Measurements from ENCODE around the gene BMF. TPM values are rescaled to one million over a fixed set of nuclear protein-coding genes. Genes with fewer than 3 reads are reported as not detected.

The BMF gene
- total and polyA plus RNA-seq, 2 donors (not counting 3 experiments of a cell fraction or from before 2014, with no cell fraction given), result 8.6 to 9.8 TPM

- Histone ChIP-seq H3K36me3 (ENCODE audit: control insufficient read depth in 2 of 2, extremely low read depth in 1 of 2, insufficient read depth in 2 of 2, low read length in 2 of 2) (no peaks in the 10 kb centered on the region), H3K4me1 (ENCODE audit: control insufficient read depth, extremely low read depth, insufficient read depth, low read length) (no peaks in the 10 kb centered on the region), H3K4me2 (ENCODE audit: insufficient read depth, low read length) (no peak overlapping the region), H3K27ac (ENCODE audit: insufficient read depth, low read depth, low read length) (no peak overlapping the region), H3K79me2 (ENCODE audit: control insufficient read depth, insufficient read depth, low read length) (no peaks in the 10 kb centered on the region), H3K9me3 (replicated peaks; ENCODE audit: control insufficient read depth, insufficient read depth, low read length) (no peaks in the 10 kb centered on the region), H3K27me3 (ENCODE audit: control insufficient read depth in 2 of 2, insufficient read depth in 2 of 2, low read length in 2 of 2) (peaks cover 7 to 9% of the 10 kb centered on the region in 2 experiments), H2AFZ (ENCODE audit: low read depth, low read length) (no peak overlapping the region), H3K9ac (replicated peaks; ENCODE audit: extremely low read depth, insufficient read depth, low read length) (no peak overlapping the region), H3K4me3 (replicated peaks in 1 of 3; ENCODE audit: insufficient read depth in 1 of 3, low read depth in 1 of 3, low read length in 3 of 3) (no peak overlapping the region), H3K9me1 (replicated peaks; ENCODE audit: control insufficient read depth, extremely low read depth, insufficient read depth, low read length) (no peaks in the 10 kb centered on the region), H4K20me1 (replicated peaks; ENCODE audit: control insufficient read depth, extremely low read depth, insufficient read depth, low read length) (no peaks in the 10 kb centered on the region)
- intact Hi-C loops (cut with micrococcal nuclease), result no loop called here
- TF ChIP-seq FOS (IDR thresholded peaks at IDR 0.05; ENCODE audit: borderline replicate concordance, insufficient read depth, low read length) (no peak), POLR2A (IDR thresholded peaks at IDR 0.05; ENCODE audit: low read depth, low read length) (no peak), EZH2 (IDR thresholded peaks at IDR 0.05; ENCODE audit: borderline replicate concordance, low read depth, low read length, severe bottlenecking) (no peak), MAX (IDR thresholded peaks at IDR 0.05; ENCODE audit: insufficient read depth, insufficient read length) (no peak), JUN (IDR thresholded peaks at IDR 0.05; ENCODE audit: borderline replicate concordance, insufficient read depth, insufficient read length, low read depth) (no peak), MYC (IDR thresholded peaks at IDR 0.05; ENCODE audit: low read depth, low read length) (no peak), GATA2 (IDR thresholded peaks at IDR 0.05; ENCODE audit: insufficient read depth, insufficient read length, low read depth, low read length) (no peak), POLR2AphosphoS5 (IDR thresholded peaks at IDR 0.05; ENCODE audit: insufficient read depth, low read depth, low read length) (no peak), CTCF (IDR thresholded peaks at IDR 0.05; ENCODE audit: extremely low read depth in 1 of 2, insufficient read depth in 1 of 2, low read depth in 1 of 2, low read length in 2 of 2) (no peak)
- dilution Hi-C loops (cut with MboI; ENCODE audit: extremely low pct_ligation_motif_present, low sequenced_read_pairs), result no loop called here
- FAIRE-seq (no peak), DNase-seq (ENCODE audit: low read depth, low spot score) (no peak)
- CTCF ChIA-PET, result no interaction called here
- POLR2A ChIA-PET, result no interaction called here
- BruUV-seq (replicated peaks), result no TSS peak
Measured at GRCh38 chr15:40146037-40146436, 37.4 kb upstream of the BMF start.

Measured in endothelial cell of umbilical vein (primary cell).